Measurements from ENCODE around the gene ST3GAL6.

The ST3GAL6 gene

Small RNA genes within 50 kb of the gene (small RNA-seq; reads per million reads assigned to genes)
- gene RNU6-26P: 0 reads per million in 2 experiments

All from SK-N-DZ (cell line).